GOT3 (cell line): Measurements from ENCODE around the gene NXPE1.

Experiments
- DNase-seq: peaks from one replicate; lab custom pipeline; 2025; ENCODE audit warnings: mixed read lengths; lab: John Stamatoyannopoulos, UW

Gene NXPE1

GRCh38 chr11:114562166-114562916 lies 2.7 kb upstream of the NXPE1 start:
- DNase-seq = no peak

GRCh38 chr11:114556135-114556534 lies 3.5 kb downstream of the NXPE1 start:
- DNase-seq = no peak

DNA sequence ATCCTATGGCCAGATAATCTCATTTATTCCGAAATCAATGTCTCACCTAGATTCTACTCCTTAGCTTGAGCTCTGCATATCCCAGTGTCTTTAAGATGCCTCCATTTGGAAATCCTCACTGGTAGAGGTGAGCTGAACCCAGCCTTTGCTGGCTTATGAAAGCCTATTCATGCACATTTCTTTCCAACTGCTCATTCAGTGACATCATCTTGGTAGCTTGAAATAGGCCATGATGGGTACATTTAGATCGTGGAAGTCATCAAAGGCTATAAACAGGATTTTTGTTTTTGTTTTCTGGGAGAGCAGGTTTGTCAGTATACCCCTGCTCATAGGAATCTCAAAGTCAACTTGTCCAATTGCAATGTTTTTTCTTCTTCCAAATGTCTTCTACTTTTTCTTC lies 6.0 kb downstream of the NXPE1 start:
- DNase-seq = no peak

DNA sequence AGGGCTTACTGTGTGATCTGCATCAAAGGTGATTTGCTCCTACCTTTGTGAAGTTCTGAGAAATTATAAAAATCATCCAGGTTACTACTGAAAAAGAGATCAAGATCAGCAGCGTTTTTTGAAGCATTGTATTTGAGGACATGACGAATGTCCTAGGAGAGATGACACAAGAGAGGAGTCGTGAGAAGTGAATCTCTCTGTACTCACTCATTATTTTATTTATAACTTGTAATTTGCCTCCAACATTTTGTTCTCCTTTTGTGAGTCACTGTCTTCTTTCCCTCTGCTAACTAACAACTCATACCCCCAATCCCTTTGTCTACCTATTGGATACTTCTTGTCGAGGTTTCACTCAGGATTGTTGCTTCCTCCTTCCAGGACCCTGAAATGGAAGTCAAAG lies 8.6 kb downstream of the NXPE1 start:
- DNase-seq = no peak

DNA sequence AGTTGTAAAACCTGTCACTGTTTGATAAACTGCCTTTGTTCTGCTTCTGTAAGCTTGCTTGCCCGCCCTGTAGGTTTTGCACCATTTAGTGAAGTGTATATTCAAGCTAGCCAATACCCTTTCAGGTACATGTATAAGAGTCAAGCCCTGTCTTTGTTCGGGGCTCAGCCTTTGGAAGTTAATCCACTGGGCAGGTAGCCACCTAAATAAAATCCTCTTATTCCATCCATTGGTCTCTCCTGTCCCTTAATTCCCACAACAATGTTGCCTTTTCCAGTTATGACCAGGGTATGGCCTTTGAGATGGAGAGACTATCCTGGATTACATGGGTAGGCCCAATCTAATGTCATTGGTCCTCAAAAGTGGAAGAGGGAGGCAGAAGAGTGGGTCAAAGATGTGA lies 34.0 kb downstream of the NXPE1 start:
- DNase-seq = no peak

- no peak for DNase-seq
Measured at GRCh38 chr11:114524122-114524521, 35.6 kb downstream of the NXPE1 start.

DNA sequence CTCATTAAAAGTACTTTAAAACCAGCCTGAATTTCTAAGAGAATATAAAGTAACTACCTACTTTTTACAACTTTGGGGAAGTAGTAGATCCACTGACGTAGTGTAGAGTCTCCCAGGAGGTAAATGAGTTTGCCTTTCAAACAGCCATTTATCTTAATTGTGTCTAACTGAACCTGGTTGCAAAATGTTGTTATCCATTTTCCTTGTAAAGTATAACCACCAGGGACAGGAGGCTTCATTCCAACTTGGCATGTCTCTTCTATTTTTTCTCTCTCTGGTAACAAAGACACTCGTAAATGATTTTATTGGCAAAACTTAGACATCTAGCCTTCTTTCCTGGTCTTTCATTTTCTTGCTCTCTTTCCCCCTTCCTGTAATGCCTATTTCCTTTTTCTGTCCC lies 36.9 kb downstream of the NXPE1 start:
- DNase-seq = no peak

GRCh38 chr11:114511538-114511937 lies 48.1 kb downstream of the NXPE1 start:
- DNase-seq = no peak

- no peak for DNase-seq
Measured at GRCh38 chr11:114511079-114511478, 48.6 kb downstream of the NXPE1 start.

DNA sequence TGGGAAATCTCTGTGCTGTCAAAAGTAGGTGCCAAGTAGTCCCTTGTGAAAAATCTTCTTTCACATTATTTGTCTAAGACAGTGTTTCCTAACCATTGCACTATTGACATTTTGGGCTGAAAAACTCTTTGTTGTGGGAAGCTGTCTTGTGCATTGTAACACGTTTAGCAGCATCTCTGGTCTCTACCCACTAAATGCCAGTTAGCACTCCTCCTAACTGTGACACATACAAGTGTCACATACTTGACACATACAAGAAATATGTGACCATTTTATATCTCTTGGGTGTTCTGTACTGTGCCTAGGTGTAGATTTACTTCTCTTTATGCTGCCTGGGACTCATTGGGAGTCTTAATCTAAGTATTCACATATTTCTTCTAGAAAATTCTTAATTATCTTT lies 57.8 kb downstream of the NXPE1 start:
- DNase-seq = no peak

DNA sequence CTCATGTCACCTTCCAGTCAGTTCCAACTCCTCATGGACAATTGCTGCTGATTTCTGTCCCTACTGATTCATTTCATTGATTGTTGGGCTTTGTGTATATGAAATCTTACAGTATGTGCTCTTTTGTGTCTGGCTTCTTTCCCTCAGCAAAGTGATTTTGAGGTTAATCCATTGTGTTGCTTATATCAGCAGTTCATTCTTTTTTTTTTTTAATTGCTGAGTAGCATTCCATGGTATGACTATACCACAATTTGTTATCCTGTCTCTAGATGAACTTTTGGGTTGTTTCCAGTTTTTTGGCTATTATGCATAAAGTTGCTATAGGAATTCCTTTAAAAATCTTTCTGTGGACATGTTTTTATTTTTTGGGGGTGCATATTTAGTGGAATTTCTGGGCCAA lies 59.9 kb downstream of the NXPE1 start:
- no peak for DNase-seq

DNA sequence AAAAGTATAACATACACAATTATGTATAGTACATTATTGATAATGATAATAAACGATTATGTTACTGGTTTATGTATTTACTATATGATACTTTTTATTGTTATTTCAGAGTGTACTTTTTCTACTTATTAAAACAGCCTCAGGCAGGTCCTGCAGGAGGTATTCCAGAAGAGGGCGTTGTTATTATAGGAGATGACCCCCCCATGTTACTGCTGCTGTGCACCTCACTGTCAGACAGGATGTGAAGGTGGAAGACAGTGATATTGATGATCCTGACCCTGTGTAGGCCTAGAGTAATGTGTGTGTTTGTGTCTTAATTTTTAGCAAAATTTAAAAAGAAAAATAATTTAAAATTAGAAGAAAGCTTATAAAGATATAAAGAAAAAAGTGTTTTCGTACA lies 62.8 kb downstream of the NXPE1 start:
- no peak for DNase-seq

GRCh38 chr11:114483929-114484328 lies 75.8 kb downstream of the NXPE1 start:
- DNase-seq = no peak

DNA sequence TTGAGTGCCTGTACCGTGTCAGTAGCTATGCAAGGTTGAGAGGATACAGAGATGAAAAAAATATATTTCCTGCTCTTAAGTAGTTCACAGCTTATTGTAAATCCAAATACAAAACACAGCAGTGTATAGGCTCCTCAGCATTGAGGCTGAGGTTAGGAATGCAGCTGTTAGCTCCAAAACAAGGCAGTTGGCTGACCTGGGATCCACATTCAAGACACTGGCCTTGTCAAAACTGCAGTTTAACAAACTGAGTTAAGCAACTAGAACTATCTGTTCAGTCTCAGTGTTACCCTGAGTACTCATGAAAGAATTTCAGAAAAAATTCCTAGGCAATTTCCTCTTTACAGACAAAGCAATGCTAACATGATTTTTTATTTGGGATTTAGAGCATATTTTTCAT lies 77.6 kb downstream of the NXPE1 start:
- DNase-seq = no peak

- DNase-seq = no peak
Measured at GRCh38 chr11:114479331-114479730, 80.3 kb downstream of the NXPE1 start.

- DNase-seq = no peak
Measured at GRCh38 chr11:114478768-114479167, 80.9 kb downstream of the NXPE1 start.

DNA sequence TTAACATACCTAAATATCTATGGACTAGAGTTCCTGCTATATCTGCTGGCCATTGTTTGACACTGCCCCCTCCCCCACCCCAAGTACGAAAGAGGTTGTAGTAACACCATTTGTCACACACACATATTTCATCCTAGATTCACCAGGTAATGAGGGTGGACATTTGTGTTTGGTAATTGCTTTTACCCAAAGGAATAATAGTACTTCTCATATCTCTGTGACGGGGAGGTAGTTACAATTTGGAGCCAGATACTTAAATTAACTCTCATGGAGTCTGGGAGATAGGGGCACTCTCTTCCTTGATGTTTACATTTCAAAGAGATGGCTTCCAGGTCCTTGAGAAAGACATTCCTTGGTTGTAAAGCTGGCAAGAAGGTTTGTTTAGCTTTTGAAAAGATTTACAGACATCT lies 81.7 kb downstream of the NXPE1 start:
- no peak for DNase-seq

DNA sequence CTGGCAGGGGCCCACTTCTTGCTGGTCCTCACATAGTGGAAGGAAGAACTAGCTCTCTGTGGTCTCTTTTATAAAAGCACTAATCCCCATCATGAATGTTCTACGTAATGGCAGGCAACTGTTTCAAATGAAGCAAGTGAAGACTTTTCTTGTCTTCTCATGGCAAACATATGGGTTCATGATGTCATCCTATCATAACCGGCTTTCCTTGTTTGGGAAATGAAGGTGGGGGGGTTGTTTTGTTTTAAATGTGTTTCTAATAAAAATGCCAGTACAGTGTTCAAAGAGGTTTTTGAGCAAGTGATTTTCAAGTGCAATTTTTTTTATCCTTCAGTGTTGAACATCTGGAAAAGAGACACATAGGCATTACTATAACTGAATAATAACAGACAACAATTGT lies 87.0 kb downstream of the NXPE1 start:
- no peak for DNase-seq
